Vagina (tissue), 2 donors: Measurements from ENCODE around the gene PFKFB4. TPM values are rescaled to one million over a fixed set of nuclear protein-coding genes. Genes with fewer than 3 reads are reported as not detected.

ENCODE experiments used
- DNase-seq, 2 donors: peaks; one replicate each; pipeline ENCODE4 v3.0.0-alpha.2; 2017; ENCODE audit errors: extremely low spot score in 2 of 2
- H3K27ac ChIP-seq: fragments of 200-600 bp; sonication (generic); one replicate; pipeline ENCODE4 v1.5.1; 2019
- H3K27me3 ChIP-seq: fragments of 200-600 bp; sonication (generic); one replicate; pipeline ENCODE4 v1.5.1; 2019
- H3K36me3 ChIP-seq, 2 donors: fragments of 200-600 bp; sonication (generic); one replicate each; pipeline ENCODE4 v1.5.1; 2017 to 2019
- H3K4me1 ChIP-seq: fragments of 200-600 bp; sonication (generic); one replicate; pipeline ENCODE4 v1.5.1; 2019
- H3K4me3 ChIP-seq, 2 donors: fragments of 200-600 bp; sonication (generic); 1 replicate in 1 of 2; 2 replicates in 1 of 2; pipeline ENCODE4 v1.5.1; 2016 to 2019
- H3K9me3 ChIP-seq: fragments of 200-600 bp; sonication (generic); one replicate; pipeline ENCODE4 v1.5.1; 2019
- POLR2A ChIP-seq, 2 donors: fragments of 450-650 bp; IDR thresholded peaks; one replicate each; pipeline ENCODE4 v1.6.1; 2017; ENCODE audit warnings: antibody characterized with exemption in 2 of 2, mild to moderate bottlenecking in 2 of 2, moderate library complexity in 2 of 2
- POLR2AphosphoS5 ChIP-seq, 2 donors: sonication (generic); formaldehyde crosslinking; IDR thresholded peaks; one replicate each; pipeline ENCODE4 v1.9.0; 2017; ENCODE audit warnings: antibody characterized with exemption in 2 of 2, mild to moderate bottlenecking in 2 of 2, low read depth in 1 of 2; ENCODE audit not compliant: insufficient read depth in 1 of 2
- intact Hi-C: fragments of 100-400 bp; cut with DNase I; formaldehyde crosslinking; loops from one replicate; pipeline ENCODE4 v1.15.1; 2023
- total RNA-seq: library from RNA; depleted of rRNA; stranded (reverse); fragments of >200 nt; gene quantifications from one replicate; pipeline ENCODE4 v1.2.3, GENCODE V29; 2016
- TF ChIP-seq, protein P1 (sequence below), 3 experiments: fragments of 450-650 bp in 2 of 3; fragments of 200-600 bp in 1 of 3; sonication (generic) in 1 of 3; IDR thresholded peaks; one replicate each; pipeline ENCODE4 v1.5.1; 2017 to 2019; ENCODE audit warnings: antibody characterized with exemption in 3 of 3, mild to moderate bottlenecking in 2 of 3, moderate library complexity in 2 of 3

Gene PFKFB4
- total RNA-seq, 1 donor from 2014 or later: 7.4 TPM

DNA sequence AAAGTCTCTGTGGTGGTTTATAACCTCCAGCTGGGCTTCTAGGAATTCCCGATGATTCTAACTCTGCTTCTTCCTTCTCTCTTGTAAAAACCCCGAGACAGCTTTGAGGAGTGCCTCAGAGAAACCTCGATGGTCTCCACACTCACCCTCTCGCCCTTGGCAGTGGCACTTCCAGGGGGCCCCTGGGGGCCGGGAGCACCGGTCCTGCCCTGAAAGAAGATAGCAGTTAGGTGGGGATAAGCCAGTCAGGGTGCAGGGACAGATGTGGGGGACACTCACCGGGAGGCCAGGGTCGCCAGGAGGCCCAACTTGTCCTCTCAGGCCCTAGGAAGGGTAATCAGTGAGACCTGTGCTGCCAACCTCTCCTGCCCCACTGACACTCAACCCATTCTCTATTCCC is 28.8 kb upstream of the PFKFB4 start:
- intact Hi-C loops: no loop called here
- no peak overlapping the region for H3K27ac ChIP-seq
- H3K4me1 ChIP-seq: no peaks in the 10 kb centered on the region
- no peak for DNase-seq
- no peak overlapping the region for H3K4me3 ChIP-seq
- no peaks in the 10 kb centered on the region for H3K27me3 ChIP-seq
- TF ChIP-seq, protein P1, sequence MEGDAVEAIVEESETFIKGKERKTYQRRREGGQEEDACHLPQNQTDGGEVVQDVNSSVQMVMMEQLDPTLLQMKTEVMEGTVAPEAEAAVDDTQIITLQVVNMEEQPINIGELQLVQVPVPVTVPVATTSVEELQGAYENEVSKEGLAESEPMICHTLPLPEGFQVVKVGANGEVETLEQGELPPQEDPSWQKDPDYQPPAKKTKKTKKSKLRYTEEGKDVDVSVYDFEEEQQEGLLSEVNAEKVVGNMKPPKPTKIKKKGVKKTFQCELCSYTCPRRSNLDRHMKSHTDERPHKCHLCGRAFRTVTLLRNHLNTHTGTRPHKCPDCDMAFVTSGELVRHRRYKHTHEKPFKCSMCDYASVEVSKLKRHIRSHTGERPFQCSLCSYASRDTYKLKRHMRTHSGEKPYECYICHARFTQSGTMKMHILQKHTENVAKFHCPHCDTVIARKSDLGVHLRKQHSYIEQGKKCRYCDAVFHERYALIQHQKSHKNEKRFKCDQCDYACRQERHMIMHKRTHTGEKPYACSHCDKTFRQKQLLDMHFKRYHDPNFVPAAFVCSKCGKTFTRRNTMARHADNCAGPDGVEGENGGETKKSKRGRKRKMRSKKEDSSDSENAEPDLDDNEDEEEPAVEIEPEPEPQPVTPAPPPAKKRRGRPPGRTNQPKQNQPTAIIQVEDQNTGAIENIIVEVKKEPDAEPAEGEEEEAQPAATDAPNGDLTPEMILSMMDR (IDR thresholded peaks at IDR 0.05): no peak
- no peak for TF ChIP-seq POLR2AphosphoS5 (IDR thresholded peaks at IDR 0.05; ENCODE audit: insufficient read depth in 1 of 2, low read depth in 1 of 2)
- TF ChIP-seq POLR2A (IDR thresholded peaks at IDR 0.05): no peak
- H3K36me3 ChIP-seq: peaks cover 0 to 25% of the 10 kb centered on the region in 2 donors
- no peaks in the 10 kb centered on the region for H3K9me3 ChIP-seq

DNA sequence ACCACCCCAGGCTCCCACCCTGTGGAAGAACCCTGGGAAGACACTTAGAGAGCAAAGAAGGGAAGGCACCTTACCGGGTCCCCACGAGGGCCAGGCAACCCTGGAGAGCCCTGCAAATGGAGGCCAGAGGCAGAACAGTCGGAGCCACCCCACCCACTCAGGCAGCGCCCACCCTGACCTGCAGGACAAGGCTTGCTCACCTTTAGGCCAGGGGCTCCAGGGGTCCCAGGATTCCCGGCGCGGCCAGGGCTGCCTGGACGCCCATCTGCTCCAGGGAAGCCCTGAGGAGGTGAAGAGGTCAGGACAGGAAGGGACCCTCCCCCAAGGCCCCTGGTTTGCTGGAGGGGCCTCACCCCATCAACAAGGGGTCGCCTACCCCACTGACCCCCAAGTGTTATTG is 28.2 kb upstream of the PFKFB4 start:
- Histone ChIP-seq H3K36me3 (peaks cover 0 to 25% of the 10 kb centered on the region in 2 donors), H3K4me3 (no peak overlapping the region), H3K27ac (no peak overlapping the region), H3K27me3 (no peaks in the 10 kb centered on the region), H3K4me1 (no peaks in the 10 kb centered on the region), H3K9me3 (no peaks in the 10 kb centered on the region)
- no peak for TF ChIP-seq POLR2AphosphoS5 (IDR thresholded peaks at IDR 0.05; ENCODE audit: insufficient read depth in 1 of 2, low read depth in 1 of 2)
- intact Hi-C loops: no loop called here
- no peak for DNase-seq

DNA sequence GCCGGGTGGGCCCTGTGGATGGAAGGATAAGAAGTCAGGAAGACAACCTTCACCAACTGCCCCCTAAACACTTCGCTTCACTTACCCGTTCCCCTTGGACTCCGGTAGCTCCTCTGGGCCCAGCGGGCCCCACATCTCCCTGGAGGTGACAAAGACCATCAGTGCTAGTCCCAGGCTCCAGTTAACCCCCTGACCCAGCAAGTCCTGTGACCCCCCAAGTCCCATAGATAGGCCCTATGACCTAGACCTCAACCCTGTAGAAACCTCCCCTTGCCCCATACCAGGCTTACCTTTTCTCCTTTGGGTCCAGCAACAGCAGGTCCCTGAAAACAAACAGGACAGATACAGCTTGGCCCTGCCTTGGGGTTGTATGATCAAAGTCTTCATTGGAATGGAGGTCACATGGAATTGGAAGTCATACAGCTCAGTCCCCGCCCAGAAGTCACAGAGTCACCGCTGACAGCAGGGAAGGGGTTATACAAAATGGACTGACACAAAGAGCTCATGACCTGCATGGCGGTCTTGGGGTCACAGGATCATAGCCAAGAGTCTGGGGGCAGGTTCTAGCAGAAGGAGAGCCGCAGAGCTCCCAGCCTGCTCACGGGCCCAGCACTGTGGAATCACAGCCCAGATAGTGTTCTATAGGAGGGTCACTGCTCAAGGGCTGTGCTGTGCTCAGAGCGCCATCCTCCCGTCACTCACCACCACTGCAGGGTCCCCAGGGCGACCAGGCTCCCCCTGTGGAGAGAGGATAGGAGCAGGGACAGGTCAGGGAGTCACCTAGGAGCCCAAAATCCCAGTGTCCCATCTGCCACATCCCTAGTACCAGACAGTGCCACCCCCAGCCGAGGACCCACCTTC is 25.2 kb upstream of the PFKFB4 start:
- DNase-seq: no peak

DNA sequence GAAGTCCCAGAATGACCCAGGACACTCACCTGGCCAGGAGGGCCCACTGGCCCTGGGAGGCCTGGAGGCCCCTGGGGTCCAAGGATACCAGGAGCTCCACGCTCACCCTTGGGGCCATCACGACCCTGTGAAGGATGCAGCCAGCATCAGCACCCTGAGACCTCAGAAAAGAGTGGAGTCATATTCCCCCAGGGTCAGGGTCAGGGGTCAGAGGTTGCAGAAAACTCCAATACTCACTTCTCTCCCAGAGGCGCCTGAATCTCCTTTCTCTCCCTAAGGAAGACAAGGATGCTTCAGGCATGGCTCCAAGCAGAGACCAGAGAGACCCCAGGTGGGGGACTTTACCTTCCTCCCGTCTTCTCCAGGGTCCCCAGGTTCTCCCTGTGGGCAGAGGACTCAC is 20.0 kb upstream of the PFKFB4 start:
- Histone ChIP-seq H3K36me3 (peaks cover 0 to 6% of the 10 kb centered on the region in 2 donors), H3K4me3 (no peak overlapping the region), H3K27ac (no peak overlapping the region), H3K27me3 (no peaks in the 10 kb centered on the region), H3K4me1 (no peaks in the 10 kb centered on the region), H3K9me3 (no peaks in the 10 kb centered on the region)
- TF ChIP-seq POLR2AphosphoS5 (IDR thresholded peaks at IDR 0.05; ENCODE audit: insufficient read depth in 1 of 2, low read depth in 1 of 2): no peak
- TF ChIP-seq POLR2A (IDR thresholded peaks at IDR 0.05): no peak
- TF ChIP-seq, protein P1 (IDR thresholded peaks at IDR 0.05): no peak
- no peak for DNase-seq
- intact Hi-C loops: no loop called here

More for the DNA sequence above, 25.2 kb upstream of the PFKFB4 start:
- no peaks in the 10 kb centered on the region for H3K4me1 ChIP-seq
- peaks cover 0 to 28% of the 10 kb centered on the region in 2 donors for H3K36me3 ChIP-seq
- no peak overlapping the region for H3K4me3 ChIP-seq
- intact Hi-C loops: no loop called here
- no peak for TF ChIP-seq POLR2A (IDR thresholded peaks at IDR 0.05)
- TF ChIP-seq, protein P1 (IDR thresholded peaks at IDR 0.05): no peak
- TF ChIP-seq POLR2AphosphoS5 (IDR thresholded peaks at IDR 0.05; ENCODE audit: insufficient read depth in 1 of 2, low read depth in 1 of 2): no peak
- H3K9me3 ChIP-seq: no peaks in the 10 kb centered on the region
- H3K27me3 ChIP-seq: no peaks in the 10 kb centered on the region
- no peak overlapping the region for H3K27ac ChIP-seq

DNA sequence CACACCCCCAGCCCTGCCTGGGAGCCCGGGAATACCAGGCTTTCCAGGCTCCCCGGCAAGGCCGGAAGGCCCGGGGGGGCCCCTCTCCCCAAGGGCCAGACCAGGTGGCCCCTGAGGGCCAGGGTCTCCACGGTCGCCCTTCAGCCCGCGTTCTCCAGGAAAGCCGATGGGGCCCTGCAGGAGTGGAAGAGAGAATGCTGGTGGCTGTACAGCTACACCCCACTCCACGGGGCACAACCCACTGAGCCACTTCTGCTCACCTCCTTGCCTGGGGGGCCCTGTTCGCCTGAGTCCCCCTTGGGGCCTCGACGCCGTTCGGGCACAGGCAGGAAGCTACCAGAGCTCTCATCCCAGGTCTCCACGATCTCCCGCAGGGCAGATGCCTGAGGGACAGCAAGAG is 18.8 kb upstream of the PFKFB4 start:
- TF ChIP-seq POLR2A (IDR thresholded peaks at IDR 0.05) (no peak), POLR2AphosphoS5 (IDR thresholded peaks at IDR 0.05; ENCODE audit: insufficient read depth in 1 of 2, low read depth in 1 of 2) (no peak)
- TF ChIP-seq, protein P1 (IDR thresholded peaks at IDR 0.05): no peak

More for the DNA sequence above, 18.8 kb upstream of the PFKFB4 start:
- H3K9me3 ChIP-seq: no peaks in the 10 kb centered on the region
- H3K4me1 ChIP-seq: no peaks in the 10 kb centered on the region
- intact Hi-C loops: no loop called here
- H3K27ac ChIP-seq: no peak overlapping the region
- H3K4me3 ChIP-seq: no peak overlapping the region
- DNase-seq: no peak
- H3K36me3 ChIP-seq: peaks cover 0 to 8% of the 10 kb centered on the region in 2 donors
- H3K27me3 ChIP-seq: no peaks in the 10 kb centered on the region
